ENCODE results near the gene CLSTN2. TPM values are rescaled to one million over a fixed set of nuclear protein-coding genes. Genes with fewer than 3 reads are reported as not detected.

Gene CLSTN2
- total RNA-seq, 1 donor from 2014 or later, result not detected

DNA sequence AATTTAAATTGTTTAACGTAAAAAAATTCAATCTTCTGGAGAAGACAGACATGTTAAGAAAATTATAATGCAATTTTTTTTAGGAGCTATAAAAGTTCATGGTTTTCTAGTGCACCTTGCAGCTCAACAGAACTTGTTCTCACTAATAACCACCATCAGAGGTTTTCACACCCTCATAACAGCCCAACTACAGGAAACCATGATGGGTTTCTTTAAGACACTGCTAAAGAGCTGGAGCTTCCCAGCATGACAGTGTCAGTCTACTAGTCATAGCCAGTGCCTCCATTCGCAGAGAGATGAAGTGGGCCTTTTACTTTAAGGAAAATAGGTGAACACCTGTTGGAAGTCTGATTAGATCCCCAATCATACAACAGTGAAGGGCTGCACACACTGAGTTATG lies 518.8 kb downstream of the CLSTN2 start:
- Mint-ChIP-seq H3K9me3 (no peaks in the 10 kb centered on the region), H3K36me3 (ENCODE audit: low read depth) (no peaks in the 10 kb centered on the region), H3K27ac (no peak overlapping the region), H3K4me3 (no peak overlapping the region), H3K27me3 (peaks cover 1% of the 10 kb centered on the region), H3K4me1 (no peaks in the 10 kb centered on the region)
- no peak for TF ChIP-seq CTCF (IDR thresholded peaks at IDR 0.05)
- ATAC-seq (ENCODE audit: low read depth) (no peak), DNase-seq (no peak)
- POLR2A ChIA-PET, result no interaction called here
- CTCF ChIA-PET, result no interaction called here
- intact Hi-C loops (cut with micrococcal nuclease), result no loop called here

DNA sequence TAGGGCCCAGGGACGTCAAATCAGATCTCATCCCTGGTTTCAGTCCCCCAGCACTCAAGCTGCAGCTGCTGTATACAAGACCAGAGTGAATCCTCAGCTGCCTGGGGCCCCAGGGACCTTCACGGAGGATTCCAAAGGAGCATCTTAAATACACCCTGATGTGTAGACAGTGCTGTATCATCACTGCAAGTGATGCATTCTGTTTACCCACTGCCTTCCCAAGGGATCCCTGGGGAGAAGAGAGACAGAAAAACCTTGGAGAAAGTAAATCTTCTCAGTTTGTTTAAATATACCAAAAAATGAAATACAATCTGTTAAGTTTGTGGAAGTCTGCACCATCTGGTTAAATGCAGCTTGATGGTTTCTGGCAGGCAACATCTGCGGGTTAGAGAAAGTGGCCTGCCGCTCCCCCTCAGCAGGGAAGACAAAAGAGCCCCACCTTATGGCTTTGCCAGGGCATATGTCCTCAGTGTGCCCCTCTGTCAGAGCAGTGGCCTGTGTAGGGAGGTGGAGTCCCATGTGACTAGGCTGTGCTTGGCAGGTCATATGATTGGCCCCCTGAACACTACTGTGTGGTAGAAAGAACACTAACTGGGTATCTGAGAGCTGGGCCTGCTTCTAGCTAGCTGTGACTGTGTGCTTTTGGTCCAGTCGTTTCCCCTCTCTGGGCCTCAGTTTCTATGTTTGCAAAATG lies 520.7 kb downstream of the CLSTN2 start:
- Mint-ChIP-seq H3K27me3 (peaks cover 1% of the 10 kb centered on the region), H3K4me3 (no peak overlapping the region), H3K4me1 (no peaks in the 10 kb centered on the region), H3K27ac (no peak overlapping the region), H3K36me3 (ENCODE audit: low read depth) (no peaks in the 10 kb centered on the region), H3K9me3 (no peaks in the 10 kb centered on the region)
- no peak for DNase-seq
- ChIA-PET POLR2A (no interaction called here), CTCF (no interaction called here)
- TF ChIP-seq CTCF (IDR thresholded peaks at IDR 0.05), result no peak
- ATAC-seq (ENCODE audit: low read depth), result no peak
- intact Hi-C loops (cut with micrococcal nuclease), result no loop called here

- ChIA-PET POLR2A (no interaction called here), CTCF (no interaction called here)
- DNase-seq, result no peak
- no peak for ATAC-seq (ENCODE audit: low read depth)
- no peaks in the 10 kb centered on the region for H3K9me3 Mint-ChIP-seq
- no peaks in the 10 kb centered on the region for H3K36me3 Mint-ChIP-seq (ENCODE audit: low read depth)
- peaks cover 1% of the 10 kb centered on the region for H3K27me3 Mint-ChIP-seq
- intact Hi-C loops (cut with micrococcal nuclease), result no loop called here
- no peak for TF ChIP-seq CTCF (IDR thresholded peaks at IDR 0.05)
- H3K4me1 Mint-ChIP-seq, result no peaks in the 10 kb centered on the region
- H3K27ac Mint-ChIP-seq, result no peak overlapping the region
- H3K4me3 Mint-ChIP-seq, result no peak overlapping the region
These were observed 522.0 kb downstream of the CLSTN2 start for GRCh38 chr3:140456974-140457373.

- CTCF ChIA-PET, result no interaction called here
These were observed 524.5 kb downstream of the CLSTN2 start for GRCh38 chr3:140459462-140459861.

DNA sequence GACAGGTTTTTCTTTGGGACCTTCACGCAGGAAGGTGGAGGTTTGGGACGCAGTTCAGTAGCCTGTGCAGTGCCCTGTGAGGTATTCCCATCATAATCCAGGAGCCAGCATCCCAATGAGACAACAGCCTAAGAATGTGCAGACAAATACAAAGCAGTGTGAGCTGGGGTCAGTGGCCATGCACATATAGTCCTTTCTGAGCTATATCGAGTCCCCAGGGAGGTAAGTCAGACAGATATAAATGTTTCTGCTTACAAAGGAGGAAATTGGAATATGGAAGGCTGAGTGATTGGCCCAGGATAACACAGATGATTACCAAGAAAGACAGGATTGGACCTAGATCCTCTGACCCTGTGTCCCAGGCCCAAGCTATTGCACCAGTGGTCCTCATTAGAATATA lies 526.3 kb downstream of the CLSTN2 start:
- DNase-seq, result no peak
- Mint-ChIP-seq H3K27me3 (peaks cover 1% of the 10 kb centered on the region), H3K4me3 (no peak overlapping the region), H3K27ac (no peak overlapping the region), H3K36me3 (ENCODE audit: low read depth) (no peaks in the 10 kb centered on the region), H3K4me1 (no peaks in the 10 kb centered on the region), H3K9me3 (no peaks in the 10 kb centered on the region)
- POLR2A ChIA-PET, result no interaction called here
- no peak for TF ChIP-seq CTCF (IDR thresholded peaks at IDR 0.05)
- CTCF ChIA-PET, result no interaction called here
- ATAC-seq (ENCODE audit: low read depth), result no peak
- intact Hi-C loops (cut with micrococcal nuclease), result no loop called here

More at GRCh38 chr3:140459462-140459861, 524.5 kb downstream of the CLSTN2 start:
- ATAC-seq (ENCODE audit: low read depth) (no peak), DNase-seq (no peak)
- intact Hi-C loops (cut with micrococcal nuclease), result no loop called here
- Mint-ChIP-seq H3K36me3 (ENCODE audit: low read depth) (no peaks in the 10 kb centered on the region), H3K27me3 (peaks cover 1% of the 10 kb centered on the region), H3K27ac (no peak overlapping the region), H3K4me1 (no peaks in the 10 kb centered on the region), H3K4me3 (no peak overlapping the region), H3K9me3 (no peaks in the 10 kb centered on the region)
- no peak for TF ChIP-seq CTCF (IDR thresholded peaks at IDR 0.05)
- POLR2A ChIA-PET, result no interaction called here

Data from activated B cell treated with CpG ODN at 0.5 μM for 24 hours (primary cell).